Measurements from ENCODE around the gene CLC. TPM values are rescaled to one million over a fixed set of nuclear protein-coding genes. Genes with fewer than 3 reads are reported as not detected.

CLC gene
- total RNA-seq, 1 experiment from 2014 or later = not detected

- intact Hi-C loops (cut with micrococcal nuclease; ENCODE audit: unreplicated experiment) = no loop called here
- Histone ChIP-seq H3K27me3 (replicated peaks; ENCODE audit: insufficient read depth, low read depth, low read length, poor library complexity) (peaks cover 30% of the 10 kb centered on the region), H3K4me3 (ENCODE audit: low read depth, low read length, poor library complexity, severe bottlenecking) (no peak overlapping the region), H3K36me3 (ENCODE audit: insufficient read depth, low read length, poor library complexity, severe bottlenecking) (no peaks in the 10 kb centered on the region), H3K4me1 (ENCODE audit: insufficient read depth, low read length, poor library complexity, severe bottlenecking) (no peaks in the 10 kb centered on the region), H3K27ac (ENCODE audit: low read depth, low read length, poor library complexity, severe bottlenecking) (no peak overlapping the region), H3K9me3 (ENCODE audit: low read depth, low read length, poor library complexity, severe bottlenecking) (no peaks in the 10 kb centered on the region)
- ChIA-PET POLR2A (ENCODE audit: low non-redundant PET) (interaction anchor here (0.5 kb wide), 1 partner anchor 519 kb away, joined by 12 read pairs; no protein-coding TSS in a partner anchor), CTCF (no interaction called here)
- no TSS peak for BruUV-seq (replicated peaks)
- DNase-seq (ENCODE audit: low spot score) = no peak
- TF ChIP-seq CTCF (conservative IDR thresholded peaks at IDR 0.05; ENCODE audit: low read depth, low read length) = no peak
- TF ChIP-seq EZH2 (IDR thresholded peaks at IDR 0.05; ENCODE audit: borderline replicate concordance, low read depth, low read length, poor library complexity, severe bottlenecking) = no peak
Observed at GRCh38 chr19:39681416-39681815, 56.4 kb downstream of the CLC start.

Other genes with a start within 250 kb of the CLC start
- 0.69 and 0.96 TPM in 2 replicates for gene DLL3, start 239.1 kb downstream of the CLC start, total RNA-seq (2021)
- not detected in 2 replicates for gene SELENOV, start 222.9 kb downstream of the CLC start, total RNA-seq (2021)
- 3.4 and 4.2 TPM in 2 replicates for gene EID2B, start 205.2 kb downstream of the CLC start, total RNA-seq (2021)
- 25.0 and 25.2 TPM in 2 replicates for gene EID2, start 197.9 kb downstream of the CLC start, total RNA-seq (2021)
- gene LGALS13, start 135.5 kb downstream of the CLC start, total RNA-seq (2021) = not detected in 2 replicates
- gene LGALS16, start 82.1 kb downstream of the CLC start, total RNA-seq (2021) = not detected in 2 replicates
- gene LGALS14, start 33.5 kb downstream of the CLC start, total RNA-seq (2021) = not detected in 2 replicates
- gene LEUTX, start 40.8 kb upstream of the CLC start, total RNA-seq (2021) = not detected in 2 replicates
- gene DYRK1B, start 96.1 kb upstream of the CLC start, total RNA-seq (2021) = 16.0 and 19.0 TPM in 2 replicates
- 573 and 581 TPM in 2 replicates for gene FBL, start 108.3 kb upstream of the CLC start, total RNA-seq (2021)
- gene FCGBP, start 196.6 kb upstream of the CLC start, total RNA-seq (2021) = 8.7 and 12.2 TPM in 2 replicates
- 268 and 291 TPM in 2 replicates for gene PSMC4, start 233.1 kb upstream of the CLC start, total RNA-seq (2021)

All from A673 (cell line).